Measurements from ENCODE around the gene FRRS1.

Gene FRRS1

GRCh38 chr1:99702221-99702620 is 64.2 kb downstream of the FRRS1 start (continued):
- TF ChIP-seq ZNF488 (tag by site-specific recombination; IDR thresholded peaks at IDR 0.05) = no peak
- TF ChIP-seq ZBTB10 (tag by site-specific recombination; IDR thresholded peaks at IDR 0.05) = no peak
- no peak for TF ChIP-seq ZFP69B (tag by site-specific recombination; IDR thresholded peaks at IDR 0.05)
- TF ChIP-seq KLF10 (tag by site-specific recombination; IDR thresholded peaks at IDR 0.05) = no peak
- no peak for TF ChIP-seq ZBTB17 (tag by site-specific recombination; IDR thresholded peaks at IDR 0.05)
- TF ChIP-seq ZNF121 (tag by site-specific recombination; IDR thresholded peaks at IDR 0.05) = no peak

- no peaks in the 10 kb centered on the region for H3K9me3 ChIP-seq (ENCODE audit: control insufficient read depth, insufficient read depth, low read depth, low read length)
- no peaks in the 10 kb centered on the region for H3K4me1 ChIP-seq (ENCODE audit: control insufficient read depth, insufficient read depth, low read length)
- CTCF ChIA-PET = no interaction called here
- no peak overlapping the region for H3K27ac ChIP-seq (ENCODE audit: extremely low read depth, low read depth, low read length)
- H3K4me3 ChIP-seq (ENCODE audit: low read depth, low read length) = no peak overlapping the region
- no peaks in the 10 kb centered on the region for H3K36me3 ChIP-seq (ENCODE audit: control insufficient read depth in 2 of 2, insufficient read depth in 1 of 2, low read length in 2 of 2)
- POLR2A ChIA-PET = no interaction called here
- TF ChIP-seq ZNF398 (tag by site-specific recombination; IDR thresholded peaks at IDR 0.05) (no peak), ZSCAN23 (tag by site-specific recombination; IDR thresholded peaks at IDR 0.05) (no peak), ZBTB17 (tag by site-specific recombination; IDR thresholded peaks at IDR 0.05) (no peak), MZF1 (tag by site-specific recombination; IDR thresholded peaks at IDR 0.05; ENCODE audit: borderline replicate concordance) (no peak), ZSCAN30 (tag by site-specific recombination; IDR thresholded peaks at IDR 0.05) (no peak), ZNF704 (tag by site-specific recombination; IDR thresholded peaks at IDR 0.05) (no peak), ZNF585B (tag by site-specific recombination; IDR thresholded peaks at IDR 0.05) (no peak), KLF1 (tag by site-specific recombination; IDR thresholded peaks at IDR 0.05) (no peak), ELK4 (IDR thresholded peaks at IDR 0.05; ENCODE audit: borderline replicate concordance, low read depth, low read length) (no peak), ZNF221 (tag by site-specific recombination; IDR thresholded peaks at IDR 0.05; ENCODE audit: borderline replicate concordance) (no peak), ZNF549 (tag by site-specific recombination; IDR thresholded peaks at IDR 0.05) (no peak), ATF2 (tag by site-specific recombination; IDR thresholded peaks at IDR 0.05; ENCODE audit: low read depth) (no peak), ZNF639 (tag by site-specific recombination; IDR thresholded peaks at IDR 0.05) (no peak), KLF9 (tag by site-specific recombination; IDR thresholded peaks at IDR 0.05; ENCODE audit: low read depth) (no peak), ZNF133 (tag by site-specific recombination; IDR thresholded peaks at IDR 0.05) (no peak), KLF8 (tag by site-specific recombination; IDR thresholded peaks at IDR 0.05) (no peak), ZFP41 (tag by site-specific recombination; IDR thresholded peaks at IDR 0.05; ENCODE audit: borderline replicate concordance) (no peak), ZNF692 (tag by site-specific recombination; IDR thresholded peaks at IDR 0.05) (no peak), ZIC2 (tag by site-specific recombination; IDR thresholded peaks at IDR 0.05) (no peak)
Observed at GRCh38 chr1:99700020-99700419, 66.4 kb downstream of the FRRS1 start.

All from HEK293 (cell line).